ENCODE measurements around the gene TEX14. TPM values are rescaled to one million over a fixed set of nuclear protein-coding genes. Genes with fewer than 3 reads are reported as not detected.

Gene TEX14, protein sequence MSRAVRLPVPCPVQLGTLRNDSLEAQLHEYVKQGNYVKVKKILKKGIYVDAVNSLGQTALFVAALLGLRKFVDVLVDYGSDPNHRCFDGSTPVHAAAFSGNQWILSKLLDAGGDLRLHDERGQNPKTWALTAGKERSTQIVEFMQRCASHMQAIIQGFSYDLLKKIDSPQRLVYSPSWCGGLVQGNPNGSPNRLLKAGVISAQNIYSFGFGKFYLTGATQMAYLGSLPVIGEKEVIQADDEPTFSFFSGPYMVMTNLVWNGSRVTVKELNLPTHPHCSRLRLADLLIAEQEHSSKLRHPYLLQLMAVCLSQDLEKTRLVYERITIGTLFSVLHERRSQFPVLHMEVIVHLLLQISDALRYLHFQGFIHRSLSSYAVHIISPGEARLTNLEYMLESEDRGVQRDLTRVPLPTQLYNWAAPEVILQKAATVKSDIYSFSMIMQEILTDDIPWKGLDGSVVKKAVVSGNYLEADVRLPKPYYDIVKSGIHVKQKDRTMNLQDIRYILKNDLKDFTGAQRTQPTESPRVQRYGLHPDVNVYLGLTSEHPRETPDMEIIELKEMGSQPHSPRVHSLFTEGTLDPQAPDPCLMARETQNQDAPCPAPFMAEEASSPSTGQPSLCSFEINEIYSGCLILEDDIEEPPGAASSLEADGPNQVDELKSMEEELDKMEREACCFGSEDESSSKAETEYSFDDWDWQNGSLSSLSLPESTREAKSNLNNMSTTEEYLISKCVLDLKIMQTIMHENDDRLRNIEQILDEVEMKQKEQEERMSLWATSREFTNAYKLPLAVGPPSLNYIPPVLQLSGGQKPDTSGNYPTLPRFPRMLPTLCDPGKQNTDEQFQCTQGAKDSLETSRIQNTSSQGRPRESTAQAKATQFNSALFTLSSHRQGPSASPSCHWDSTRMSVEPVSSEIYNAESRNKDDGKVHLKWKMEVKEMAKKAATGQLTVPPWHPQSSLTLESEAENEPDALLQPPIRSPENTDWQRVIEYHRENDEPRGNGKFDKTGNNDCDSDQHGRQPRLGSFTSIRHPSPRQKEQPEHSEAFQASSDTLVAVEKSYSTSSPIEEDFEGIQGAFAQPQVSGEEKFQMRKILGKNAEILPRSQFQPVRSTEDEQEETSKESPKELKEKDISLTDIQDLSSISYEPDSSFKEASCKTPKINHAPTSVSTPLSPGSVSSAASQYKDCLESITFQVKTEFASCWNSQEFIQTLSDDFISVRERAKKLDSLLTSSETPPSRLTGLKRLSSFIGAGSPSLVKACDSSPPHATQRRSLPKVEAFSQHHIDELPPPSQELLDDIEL (N-terminal part only)
- total RNA-seq (1 to 10 TPM; 1.3 to 1.6 TPM), polyA plus RNA-seq (not detected)

DNA sequence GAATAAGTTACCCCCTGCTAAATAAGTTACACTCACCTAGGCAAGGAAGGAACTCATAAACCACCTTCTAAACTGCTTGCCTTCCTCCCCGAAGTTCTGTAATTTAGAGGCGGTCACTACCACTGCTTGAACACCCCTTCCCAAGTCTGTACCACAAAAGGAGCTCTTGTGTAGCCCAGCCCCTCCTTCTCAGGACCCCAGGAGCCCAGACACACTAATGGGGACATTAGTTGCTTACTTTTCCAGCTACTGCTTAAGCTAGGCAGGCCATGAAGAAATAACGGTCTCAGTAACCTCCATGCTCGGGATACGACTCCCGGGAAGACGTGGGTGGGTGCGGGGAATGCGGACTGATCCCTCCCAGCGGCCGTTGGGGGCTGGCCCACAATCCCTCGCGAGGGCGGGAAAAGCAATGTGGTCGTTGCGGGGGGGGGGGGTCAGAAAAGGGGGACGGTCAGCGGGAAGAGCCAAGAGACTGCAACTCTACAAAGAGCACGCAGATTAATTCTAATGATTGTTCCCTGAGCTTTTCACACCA, at the start of gene TEX14:
Gene TEX14 (minus strand): TSS at position 345 of the 538 bp plus-strand sequence. CDS start 40,044 bp downstream, outside the sequence.
- Mint-ChIP-seq H3K27me3 (no peaks in the 10 kb centered on the region), H3K4me1 (peaks cover 18 to 27% (median 23%) of the 10 kb centered on the region in 4 donors), H3K4me3 (peak within 1 kb of the TSS; percentile 85 to 97 (median 93)), H3K27ac (peak within 1 kb of the TSS; percentile 73 to 98 (median 92)), H3K9me3 (no peaks in the 10 kb centered on the region), H3K36me3 (peaks cover 7 to 9% of the 10 kb centered on the region in 2 donors)
- ChIA-PET POLR2A (ENCODE audit: partially characterized antibody) (interaction anchor here (0.6 to 3.3 kb wide), 10 partner anchors 8 to 842 kb away, joined by 3 to 44 read pairs (median 4); partner anchors contain the start of genes MKS1, MRPS23 and SUPT4H1), CTCF (ENCODE audit: partially characterized antibody) (interaction anchor here (1.2 to 1.9 kb wide), 3 partner anchors 11 to 173 kb away, joined by 3 to 4 read pairs (median 3); no protein-coding TSS in a partner anchor)
- Histone ChIP-seq H3K9me3 (ENCODE audit: control insufficient read depth in 1 of 2, low read length in 2 of 2) (no peaks in the 10 kb centered on the region), H3K4me3 (ENCODE audit: low read length in 2 of 2) (peak within 1 kb of the TSS; percentile 77 to 83), H3K36me3 (ENCODE audit: insufficient read depth, low read length) (no peaks in the 10 kb centered on the region), H3K27ac (ENCODE audit: low read depth, low read length) (peak within 1 kb of the TSS; percentile 72), H3K4me1 (ENCODE audit: insufficient read depth, low read length) (peaks cover 29% of the 10 kb centered on the region), H3K27me3 (ENCODE audit: insufficient read depth, low read length) (no peaks in the 10 kb centered on the region)
- no peak for DNase-seq
- intact Hi-C loops (cut with micrococcal nuclease): loop anchor here (1.0 kb wide), 4 partner anchors 32 to 173 kb away; no protein-coding TSS in a partner anchor

DNA sequence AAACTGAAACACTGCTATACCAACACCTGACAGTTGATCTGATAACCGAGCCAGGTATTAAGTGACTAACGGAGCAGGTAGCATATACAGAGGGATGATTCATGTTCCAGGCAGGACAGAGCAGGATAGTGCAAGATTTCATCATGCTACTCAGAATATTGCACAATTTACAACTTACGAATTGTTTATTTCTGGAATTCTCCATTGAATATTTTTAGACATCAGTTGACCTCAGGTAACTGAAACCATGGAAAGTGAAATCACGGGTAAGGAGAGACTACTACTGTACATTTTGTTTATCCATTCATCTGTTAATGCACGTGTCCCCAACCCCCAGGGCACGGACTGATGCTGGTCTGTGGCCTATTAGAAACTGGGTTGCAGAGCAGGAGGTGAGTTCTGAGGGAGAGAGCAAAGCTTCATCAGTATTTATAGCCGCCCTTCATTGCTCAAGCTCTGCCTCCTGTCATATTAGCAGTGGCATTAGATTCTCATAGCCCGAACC, 49.3 kb upstream of the TEX14 start:
- H3K4me1 ChIP-seq (ENCODE audit: insufficient read depth, low read length): no peaks in the 10 kb centered on the region
- Mint-ChIP-seq H3K27me3 (no peaks in the 10 kb centered on the region), H3K9me3 (peaks cover 0 to 1% (median 0%) of the 10 kb centered on the region in 8 donors), H3K27ac (no peak overlapping the region), H3K4me1 (no peaks in the 10 kb centered on the region), H3K4me3 (no peak overlapping the region), H3K36me3 (no peaks in the 10 kb centered on the region)
- H3K4me3 ChIP-seq (ENCODE audit: low read length in 2 of 2): no peak overlapping the region
- ChIA-PET POLR2A (ENCODE audit: partially characterized antibody) (no interaction called here), CTCF (ENCODE audit: partially characterized antibody) (no interaction called here)
- H3K27me3 ChIP-seq (ENCODE audit: insufficient read depth, low read length): no peaks in the 10 kb centered on the region
- no peak overlapping the region for H3K27ac ChIP-seq (ENCODE audit: low read depth, low read length)
- DNase-seq: no peak
- intact Hi-C loops (cut with micrococcal nuclease): no loop called here
- no peaks in the 10 kb centered on the region for H3K9me3 ChIP-seq (ENCODE audit: control insufficient read depth in 1 of 2, low read length in 2 of 2)
- no peaks in the 10 kb centered on the region for H3K36me3 ChIP-seq (ENCODE audit: insufficient read depth, low read length)

DNA sequence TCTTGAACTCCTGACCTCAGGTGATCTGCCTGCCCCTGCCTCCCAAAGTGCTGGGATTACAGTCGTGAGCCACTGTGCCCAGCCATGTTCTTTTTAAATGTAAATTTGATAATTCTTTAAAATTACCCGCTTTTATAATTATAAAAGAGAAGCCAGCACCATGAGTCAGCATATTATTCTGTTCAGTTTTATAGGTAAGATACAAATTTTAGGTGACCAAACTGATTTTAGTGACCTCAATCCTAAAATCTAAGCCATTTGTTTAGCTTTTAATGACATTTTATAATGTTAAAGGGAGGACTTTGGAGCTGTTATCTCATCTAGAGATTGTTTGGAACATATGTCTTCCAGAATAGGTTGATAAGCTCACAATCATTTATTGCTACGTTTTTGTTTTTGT, 43.0 kb upstream of the TEX14 start:
- no peak for DNase-seq
- Mint-ChIP-seq H3K27ac (peak overlapping the region in 1 of 7 donors; percentile 13), H3K4me3 (no peak overlapping the region), H3K36me3 (peaks cover 5 to 9% of the 10 kb centered on the region in 2 donors), H3K4me1 (peaks cover 0 to 2% (median 0%) of the 10 kb centered on the region in 4 donors), H3K9me3 (peaks cover 0 to 1% (median 0%) of the 10 kb centered on the region in 8 donors), H3K27me3 (no peaks in the 10 kb centered on the region)
- Histone ChIP-seq H3K27ac (ENCODE audit: low read depth, low read length) (no peak overlapping the region), H3K4me3 (ENCODE audit: low read length in 2 of 2) (no peak overlapping the region), H3K9me3 (ENCODE audit: control insufficient read depth in 1 of 2, low read length in 2 of 2) (no peaks in the 10 kb centered on the region), H3K36me3 (ENCODE audit: insufficient read depth, low read length) (no peaks in the 10 kb centered on the region), H3K27me3 (ENCODE audit: insufficient read depth, low read length) (no peaks in the 10 kb centered on the region), H3K4me1 (ENCODE audit: insufficient read depth, low read length) (no peaks in the 10 kb centered on the region)
- intact Hi-C loops (cut with micrococcal nuclease): no loop called here
- ChIA-PET POLR2A (ENCODE audit: partially characterized antibody) (no interaction called here), CTCF (ENCODE audit: partially characterized antibody) (no interaction called here)

DNA sequence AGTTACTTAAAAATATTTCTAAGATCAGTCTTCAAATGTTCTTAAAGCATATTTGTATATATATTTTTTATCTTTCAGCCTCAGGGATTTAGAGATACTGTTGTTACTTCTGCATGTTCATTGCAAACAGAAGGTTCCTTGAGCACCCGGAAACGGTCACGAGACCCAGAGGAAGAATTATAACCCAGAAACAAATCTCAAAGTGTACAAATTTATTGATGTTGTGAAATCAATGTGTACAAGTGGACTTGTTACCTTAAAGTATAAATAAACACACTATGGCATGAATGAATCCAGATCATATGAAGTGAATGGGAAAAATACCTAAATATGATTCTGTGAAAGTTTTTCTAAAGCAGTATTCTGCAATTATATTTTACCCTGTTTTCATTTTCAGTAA, 42.2 kb upstream of the TEX14 start:
- H3K27ac ChIP-seq (ENCODE audit: low read depth, low read length): no peak overlapping the region
- H3K9me3 Mint-ChIP-seq: peaks cover 0 to 1% (median 0%) of the 10 kb centered on the region in 8 donors
- no peak overlapping the region for H3K4me3 ChIP-seq (ENCODE audit: low read length in 2 of 2)
- peaks cover 5 to 9% of the 10 kb centered on the region in 2 donors for H3K36me3 Mint-ChIP-seq
- H3K27me3 ChIP-seq (ENCODE audit: insufficient read depth, low read length): no peaks in the 10 kb centered on the region
- DNase-seq: no peak
- H3K27ac Mint-ChIP-seq: no peak overlapping the region
- H3K4me3 Mint-ChIP-seq: no peak overlapping the region
- H3K4me1 ChIP-seq (ENCODE audit: insufficient read depth, low read length): no peaks in the 10 kb centered on the region
- intact Hi-C loops (cut with micrococcal nuclease): no loop called here
- CTCF ChIA-PET (ENCODE audit: partially characterized antibody): no interaction called here
- H3K9me3 ChIP-seq (ENCODE audit: control insufficient read depth in 1 of 2, low read length in 2 of 2): no peaks in the 10 kb centered on the region
- H3K4me1 Mint-ChIP-seq: peaks cover 0 to 2% (median 0%) of the 10 kb centered on the region in 4 donors
- no peaks in the 10 kb centered on the region for H3K27me3 Mint-ChIP-seq
- POLR2A ChIA-PET (ENCODE audit: partially characterized antibody): no interaction called here
- H3K36me3 ChIP-seq (ENCODE audit: insufficient read depth, low read length): no peaks in the 10 kb centered on the region

DNA sequence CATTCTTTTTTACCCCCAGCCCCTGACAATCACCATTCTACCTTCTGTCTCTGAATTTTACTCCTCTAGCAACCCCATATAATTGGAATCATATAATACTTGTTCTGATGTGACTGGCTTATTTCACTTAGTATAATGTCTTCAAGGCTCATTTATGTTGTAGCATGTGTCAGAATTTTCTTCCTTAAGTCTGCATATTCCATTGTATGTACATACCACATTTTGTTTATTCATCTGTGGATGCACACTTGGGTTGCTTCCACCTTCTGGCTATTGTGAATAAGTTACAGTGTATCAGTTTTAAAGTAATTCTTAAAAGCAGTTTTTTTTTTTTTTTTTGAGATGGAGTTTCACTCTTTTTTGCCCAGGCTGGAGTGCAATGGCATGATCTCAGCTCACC, 39.1 kb upstream of the TEX14 start:
- no peak overlapping the region for H3K27ac ChIP-seq (ENCODE audit: low read depth, low read length)
- intact Hi-C loops (cut with micrococcal nuclease): no loop called here
- Mint-ChIP-seq H3K36me3 (peaks cover 11 to 13% of the 10 kb centered on the region in 2 donors), H3K27ac (peak overlapping the region in 1 of 7 donors; percentile 53), H3K4me3 (no peak overlapping the region), H3K27me3 (no peaks in the 10 kb centered on the region), H3K9me3 (no peaks in the 10 kb centered on the region), H3K4me1 (peaks cover 0 to 3% (median 1%) of the 10 kb centered on the region in 4 donors)
- no peak overlapping the region for H3K4me3 ChIP-seq (ENCODE audit: low read length in 2 of 2)
- no peaks in the 10 kb centered on the region for H3K4me1 ChIP-seq (ENCODE audit: insufficient read depth, low read length)
- no peaks in the 10 kb centered on the region for H3K27me3 ChIP-seq (ENCODE audit: insufficient read depth, low read length)
- ChIA-PET POLR2A (ENCODE audit: partially characterized antibody) (no interaction called here), CTCF (ENCODE audit: partially characterized antibody) (no interaction called here)
- H3K9me3 ChIP-seq (ENCODE audit: control insufficient read depth in 1 of 2, low read length in 2 of 2): no peaks in the 10 kb centered on the region
- no peak for DNase-seq
- no peaks in the 10 kb centered on the region for H3K36me3 ChIP-seq (ENCODE audit: insufficient read depth, low read length)

DNA sequence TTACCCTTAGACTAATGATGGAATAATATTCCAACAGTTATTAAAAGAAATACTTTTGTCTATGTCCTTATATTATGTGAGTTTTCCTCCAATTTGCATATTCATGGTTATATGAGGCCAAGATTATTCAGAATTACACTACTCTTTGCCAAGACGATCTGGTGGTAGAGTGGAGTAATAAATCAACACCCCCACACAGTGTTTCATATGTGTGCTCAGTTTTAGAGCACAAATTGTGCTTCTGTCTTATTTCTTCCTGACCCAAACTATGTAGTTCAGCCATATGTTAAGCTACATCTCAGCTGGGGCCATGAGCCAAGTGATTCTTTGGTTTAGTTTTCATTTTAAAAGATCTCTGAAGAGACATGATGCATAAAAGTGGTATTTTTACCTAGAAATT, 37.0 kb upstream of the TEX14 start:
- Histone ChIP-seq H3K9me3 (ENCODE audit: control insufficient read depth in 1 of 2, low read length in 2 of 2) (no peaks in the 10 kb centered on the region), H3K4me3 (ENCODE audit: low read length in 2 of 2) (no peak overlapping the region), H3K36me3 (ENCODE audit: insufficient read depth, low read length) (no peaks in the 10 kb centered on the region), H3K27ac (ENCODE audit: low read depth, low read length) (no peak overlapping the region), H3K27me3 (ENCODE audit: insufficient read depth, low read length) (no peaks in the 10 kb centered on the region), H3K4me1 (ENCODE audit: insufficient read depth, low read length) (no peaks in the 10 kb centered on the region)
- ChIA-PET CTCF (ENCODE audit: partially characterized antibody) (interaction anchor here (1.6 kb wide), 1 partner anchor 17 kb away, joined by 3 read pairs; no protein-coding TSS in a partner anchor), POLR2A (ENCODE audit: partially characterized antibody) (no interaction called here)
- peaks cover 0 to 3% (median 1%) of the 10 kb centered on the region in 4 donors for H3K4me1 Mint-ChIP-seq
- H3K9me3 Mint-ChIP-seq: no peaks in the 10 kb centered on the region
- H3K4me3 Mint-ChIP-seq: no peak overlapping the region
- H3K27me3 Mint-ChIP-seq: no peaks in the 10 kb centered on the region
- H3K27ac Mint-ChIP-seq: peak overlapping the region in 2 of 7 donors; percentile 56 to 77
- H3K36me3 Mint-ChIP-seq: peaks cover 19 to 20% of the 10 kb centered on the region in 2 donors
- no peak for DNase-seq
- intact Hi-C loops (cut with micrococcal nuclease): no loop called here
